GM23338 (cell line): ENCODE data around the gene ANKFY1. TPM values are rescaled to one million over a fixed set of nuclear protein-coding genes. Genes with fewer than 3 reads are reported as not detected.
A peak's percentile ranks its signal among the peaks of the same experiment; 100 is the strongest.

Source experiments
- ATAC-seq: fragments of 200-7000 bp; cut with Tn5 transposase; 3 replicates; pipeline ENCODE4 v1.9.1; 2020
- DNase-seq: peaks from one replicate; pipeline ENCODE4 v3.0.0-alpha.2; 2015; ENCODE audit warnings: low spot score
- H2AFZ ChIP-seq: fragments of 200-600 bp; sonication (generic); 2 replicates; pipeline ENCODE4 v1.8.0; 2016; ENCODE audit warnings: antibody characterized with exemption, mild to moderate bottlenecking, moderate library complexity
- H3F3A ChIP-seq: fragments of 200-600 bp; sonication (generic); replicated peaks from 2 replicates; pipeline ENCODE4 v1.8.0; 2017; ENCODE audit warnings: antibody characterized with exemption, mixed run types, low read depth
- H3K27ac ChIP-seq: fragments of 200-600 bp; sonication (generic); 2 replicates; pipeline ENCODE4 v1.6.1; 2016; ENCODE audit warnings: low read depth
- H3K27me3 ChIP-seq: fragments of 200-600 bp; sonication (generic); 2 replicates; pipeline ENCODE4 v1.8.0; 2016; ENCODE audit warnings: mild to moderate bottlenecking, mixed run types, moderate library complexity; ENCODE audit not compliant: insufficient read depth
- H3K36me3 ChIP-seq: fragments of 200-600 bp; sonication (generic); 2 replicates; pipeline ENCODE4 v1.8.0; 2016; ENCODE audit warnings: mild to moderate bottlenecking; ENCODE audit not compliant: insufficient read depth
- H3K4me1 ChIP-seq: fragments of 200-600 bp; sonication (generic); 2 replicates; pipeline ENCODE4 v1.8.0; 2016; ENCODE audit warnings: mild to moderate bottlenecking, moderate library complexity; ENCODE audit not compliant: insufficient read depth
- H3K4me2 ChIP-seq: fragments of 200-600 bp; sonication (generic); 2 replicates; pipeline ENCODE4 v1.7.1; 2017; ENCODE audit warnings: mixed run types
- H3K4me3 ChIP-seq: fragments of 200-600 bp; sonication (generic); 2 replicates; pipeline ENCODE4 v1.6.1; 2016; ENCODE audit warnings: mixed run types
- H3K79me2 ChIP-seq: fragments of 200-600 bp; sonication (generic); replicated peaks from 2 replicates; pipeline ENCODE4 v1.8.0; 2017; ENCODE audit warnings: mild to moderate bottlenecking; ENCODE audit not compliant: insufficient read depth
- H3K9me2 ChIP-seq: fragments of 200-600 bp; sonication (generic); 2 replicates; pipeline ENCODE4 v1.8.0; 2017; ENCODE audit not compliant: insufficient read depth
- H4K20me1 ChIP-seq: fragments of 200-600 bp; sonication (generic); replicated peaks from 2 replicates; pipeline ENCODE4 v1.8.0; 2017; ENCODE audit warnings: mild to moderate bottlenecking; ENCODE audit not compliant: insufficient read depth
- H3K27ac Mint-ChIP-seq: 2 replicates; pipeline ENCODE4 v1.8.0; 2020; ENCODE audit warnings: inconsistent platforms, mild to moderate bottlenecking, moderate library complexity, mixed read lengths
- H3K27me3 Mint-ChIP-seq: 3 replicates; pipeline ENCODE4 v1.8.0; 2022; ENCODE audit warnings: low read depth, mild to moderate bottlenecking, moderate library complexity, mixed read lengths, inconsistent platforms; ENCODE audit not compliant: insufficient read depth, poor library complexity
- H3K36me3 Mint-ChIP-seq: 3 replicates; pipeline ENCODE4 v1.8.0; 2021; ENCODE audit warnings: low read depth, mild to moderate bottlenecking, inconsistent platforms, moderate library complexity, mixed read lengths
- H3K4me1 Mint-ChIP-seq: 3 replicates; pipeline ENCODE4 v1.8.0; 2020; ENCODE audit warnings: mild to moderate bottlenecking, inconsistent platforms, mixed read lengths
- H3K4me3 Mint-ChIP-seq: 3 replicates; pipeline ENCODE4 v1.8.0; 2021; ENCODE audit warnings: moderate library complexity, mild to moderate bottlenecking, inconsistent platforms, mixed read lengths
- H3K9me3 Mint-ChIP-seq: 3 replicates; pipeline ENCODE4 v1.8.0; 2020; ENCODE audit warnings: moderate library complexity, mild to moderate bottlenecking, inconsistent platforms, mixed read lengths
- CREB1 ChIP-seq: fragments of 250-450 bp; sonication (Bioruptor Pico); IDR thresholded peaks from 2 replicates; pipeline ENCODE4 v1.5.0; 2020; ENCODE audit warnings: low read depth, mild to moderate bottlenecking, moderate library complexity
- CTCF ChIP-seq, 2 experiments: fragments of 200-600 bp in 1 of 2; sonication (generic) in 1 of 2; conservative IDR thresholded peaks; 2 replicates each; pipeline versions ENCODE4 v1.5.1 to v1.6.1; 2016 to 2017; ENCODE audit warnings: antibody characterized with exemption in 2 of 2, low read depth in 2 of 2, mild to moderate bottlenecking in 2 of 2, moderate library complexity in 1 of 2
- ETS1 ChIP-seq: IDR thresholded peaks from 2 replicates; pipeline ENCODE4 v1.6.1; 2016; ENCODE audit warnings: antibody characterized with exemption
- EZH2 ChIP-seq: fragments of 200-600 bp; sonication (generic); IDR thresholded peaks from one replicate; pipeline ENCODE4 v1.8.0; 2017; ENCODE audit warnings: antibody characterized with exemption, mild to moderate bottlenecking, low read depth; ENCODE audit not compliant: unreplicated experiment
- EZH2phosphoT487 ChIP-seq: fragments of 200-600 bp; sonication (generic); IDR thresholded peaks from one replicate; pipeline ENCODE4 v1.8.1; 2018; ENCODE audit warnings: antibody characterized with exemption; ENCODE audit not compliant: unreplicated experiment
- JUNB ChIP-seq: IDR thresholded peaks from one replicate; pipeline ENCODE4 v1.6.1; 2016; ENCODE audit warnings: antibody characterized with exemption; ENCODE audit not compliant: unreplicated experiment
- NANOG ChIP-seq: IDR thresholded peaks from 2 replicates; pipeline ENCODE4 v1.6.1; 2016; ENCODE audit warnings: antibody characterized with exemption, borderline replicate concordance
- POLR2AphosphoS5 ChIP-seq: IDR thresholded peaks from 2 replicates; pipeline ENCODE4 v1.6.1; 2016; ENCODE audit warnings: antibody characterized with exemption, low read depth
- REST ChIP-seq: IDR thresholded peaks from one replicate; pipeline ENCODE4 v1.6.1; 2018; ENCODE audit warnings: antibody characterized with exemption; ENCODE audit not compliant: unreplicated experiment
- STAT1 ChIP-seq: IDR thresholded peaks from one replicate; pipeline ENCODE4 v1.6.1; 2016; ENCODE audit warnings: antibody characterized with exemption; ENCODE audit not compliant: unreplicated experiment
- ZNF114 ChIP-seq: fragments of 250-450 bp; sonication (Bioruptor Pico); IDR thresholded peaks from 2 replicates; pipeline ENCODE4 v1.5.0; 2020; ENCODE audit warnings: mild to moderate bottlenecking, moderate library complexity
- ZNF331 ChIP-seq: fragments of 250-450 bp; sonication (Bioruptor Pico); IDR thresholded peaks from 2 replicates; pipeline ENCODE4 v1.5.0; 2020; ENCODE audit warnings: low read depth, mild to moderate bottlenecking, moderate library complexity
- polyA plus RNA-seq: library from polyadenylated mRNA; unstranded; fragments of >200 nt; fragmentation: Nextera tagmentation; extraction: Ambion mirVana; gene quantifications from 2 replicates; pipeline ENCODE4 v1.2.1, GENCODE V29; 2016
- total RNA-seq: library from RNA; depleted of rRNA; stranded (reverse); fragments of >200 nt; shearing (Covaris generic); gene quantifications from 2 replicates; pipeline ENCODE4 v1.2.3, GENCODE V29; 2014
- TF ChIP-seq, protein P1 (sequence below): fragments of 250-450 bp; sonication (Bioruptor Pico); IDR thresholded peaks from 2 replicates; pipeline ENCODE4 v1.5.0; 2020; ENCODE audit warnings: mild to moderate bottlenecking, moderate library complexity

The ANKFY1 gene
- total and polyA plus RNA-seq, 2 experiments from 2014 or later, result 12.9 to 44.4 TPM

DNA sequence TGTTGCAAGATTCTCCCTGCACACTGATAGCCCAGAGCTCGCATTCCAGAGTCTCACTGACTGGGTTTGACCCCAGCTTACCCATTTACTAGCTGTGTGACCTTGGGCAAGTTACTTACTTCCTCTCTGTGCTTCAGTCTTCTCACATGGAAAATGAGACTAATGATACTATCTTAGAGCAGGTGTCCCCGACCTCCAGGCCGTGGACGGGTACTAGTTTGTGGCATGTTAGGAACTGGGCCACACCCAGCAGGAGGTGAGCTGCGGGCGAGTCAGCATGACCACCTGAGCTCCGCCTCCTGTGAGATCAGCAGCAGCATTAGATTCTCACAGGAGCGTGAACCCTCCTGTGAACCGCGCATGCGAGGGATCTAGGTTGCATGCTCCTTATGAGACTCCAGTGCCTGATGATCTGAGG, 15.8 kb downstream of the ANKFY1 start:
- ATAC-seq (peak; percentile 79), DNase-seq (peak; percentile 38)
- H3K4me1 ChIP-seq, result peaks cover 28% of the 10 kb centered on the region
- TF ChIP-seq NANOG (no peak), JUNB (no peak), EZH2phosphoT487 (no peak), CTCF (conservative IDR thresholded peaks at IDR 0.05; ENCODE audit: low read depth in 2 of 2) (no peak), ZNF331 (CRISPR knock-in tag) (no peak), ZNF114 (CRISPR knock-in tag) (no peak), REST (no peak), ETS1 (no peak), POLR2AphosphoS5 (no peak), EZH2 (no peak), STAT1 (no peak), CREB1 (no peak)
- TF ChIP-seq, protein P1, sequence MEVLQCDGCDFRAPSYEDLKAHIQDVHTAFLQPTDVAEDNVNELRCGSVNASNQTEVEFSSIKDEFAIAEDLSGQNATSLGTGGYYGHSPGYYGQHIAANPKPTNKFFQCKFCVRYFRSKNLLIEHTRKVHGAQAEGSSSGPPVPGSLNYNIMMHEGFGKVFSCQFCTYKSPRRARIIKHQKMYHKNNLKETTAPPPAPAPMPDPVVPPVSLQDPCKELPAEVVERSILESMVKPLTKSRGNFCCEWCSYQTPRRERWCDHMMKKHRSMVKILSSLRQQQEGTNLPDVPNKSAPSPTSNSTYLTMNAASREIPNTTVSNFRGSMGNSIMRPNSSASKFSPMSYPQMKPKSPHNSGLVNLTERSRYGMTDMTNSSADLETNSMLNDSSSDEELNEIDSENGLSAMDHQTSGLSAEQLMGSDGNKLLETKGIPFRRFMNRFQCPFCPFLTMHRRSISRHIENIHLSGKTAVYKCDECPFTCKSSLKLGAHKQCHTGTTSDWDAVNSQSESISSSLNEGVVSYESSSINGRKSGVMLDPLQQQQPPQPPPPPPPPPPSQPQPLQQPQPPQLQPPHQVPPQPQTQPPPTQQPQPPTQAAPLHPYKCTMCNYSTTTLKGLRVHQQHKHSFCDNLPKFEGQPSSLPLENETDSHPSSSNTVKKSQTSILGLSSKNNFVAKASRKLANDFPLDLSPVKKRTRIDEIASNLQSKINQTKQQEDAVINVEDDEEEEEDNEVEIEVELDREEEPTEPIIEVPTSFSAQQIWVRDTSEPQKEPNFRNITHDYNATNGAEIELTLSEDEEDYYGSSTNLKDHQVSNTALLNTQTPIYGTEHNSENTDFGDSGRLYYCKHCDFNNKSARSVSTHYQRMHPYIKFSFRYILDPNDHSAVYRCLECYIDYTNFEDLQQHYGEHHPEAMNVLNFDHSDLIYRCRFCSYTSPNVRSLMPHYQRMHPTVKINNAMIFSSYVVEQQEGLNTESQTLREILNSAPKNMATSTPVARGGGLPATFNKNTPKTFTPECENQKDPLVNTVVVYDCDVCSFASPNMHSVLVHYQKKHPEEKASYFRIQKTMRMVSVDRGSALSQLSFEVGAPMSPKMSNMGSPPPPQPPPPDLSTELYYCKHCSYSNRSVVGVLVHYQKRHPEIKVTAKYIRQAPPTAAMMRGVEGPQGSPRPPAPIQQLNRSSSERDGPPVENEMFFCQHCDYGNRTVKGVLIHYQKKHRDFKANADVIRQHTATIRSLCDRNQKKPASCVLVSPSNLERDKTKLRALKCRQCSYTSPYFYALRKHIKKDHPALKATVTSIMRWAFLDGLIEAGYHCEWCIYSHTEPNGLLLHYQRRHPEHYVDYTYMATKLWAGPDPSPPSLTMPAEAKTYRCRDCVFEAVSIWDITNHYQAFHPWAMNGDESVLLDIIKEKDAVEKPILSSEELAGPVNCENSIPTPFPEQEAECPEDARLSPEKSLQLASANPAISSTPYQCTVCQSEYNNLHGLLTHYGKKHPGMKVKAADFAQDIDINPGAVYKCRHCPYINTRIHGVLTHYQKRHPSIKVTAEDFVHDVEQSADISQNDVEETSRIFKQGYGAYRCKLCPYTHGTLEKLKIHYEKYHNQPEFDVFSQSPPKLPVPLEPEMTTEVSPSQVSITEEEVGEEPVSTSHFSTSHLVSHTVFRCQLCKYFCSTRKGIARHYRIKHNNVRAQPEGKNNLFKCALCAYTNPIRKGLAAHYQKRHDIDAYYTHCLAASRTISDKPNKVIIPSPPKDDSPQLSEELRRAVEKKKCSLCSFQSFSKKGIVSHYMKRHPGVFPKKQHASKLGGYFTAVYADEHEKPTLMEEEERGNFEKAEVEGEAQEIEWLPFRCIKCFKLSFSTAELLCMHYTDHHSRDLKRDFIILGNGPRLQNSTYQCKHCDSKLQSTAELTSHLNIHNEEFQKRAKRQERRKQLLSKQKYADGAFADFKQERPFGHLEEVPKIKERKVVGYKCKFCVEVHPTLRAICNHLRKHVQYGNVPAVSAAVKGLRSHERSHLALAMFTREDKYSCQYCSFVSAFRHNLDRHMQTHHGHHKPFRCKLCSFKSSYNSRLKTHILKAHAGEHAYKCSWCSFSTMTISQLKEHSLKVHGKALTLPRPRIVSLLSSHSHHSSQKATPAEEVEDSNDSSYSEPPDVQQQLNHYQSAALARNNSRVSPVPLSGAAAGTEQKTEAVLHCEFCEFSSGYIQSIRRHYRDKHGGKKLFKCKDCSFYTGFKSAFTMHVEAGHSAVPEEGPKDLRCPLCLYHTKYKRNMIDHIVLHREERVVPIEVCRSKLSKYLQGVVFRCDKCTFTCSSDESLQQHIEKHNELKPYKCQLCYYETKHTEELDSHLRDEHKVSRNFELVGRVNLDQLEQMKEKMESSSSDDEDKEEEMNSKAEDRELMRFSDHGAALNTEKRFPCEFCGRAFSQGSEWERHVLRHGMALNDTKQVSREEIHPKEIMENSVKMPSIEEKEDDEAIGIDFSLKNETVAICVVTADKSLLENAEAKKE (CRISPR knock-in tag), result no peak
- no peaks in the 10 kb centered on the region for H3F3A ChIP-seq
- H3K4me1 Mint-ChIP-seq, result peaks cover 30% of the 10 kb centered on the region
- H3K4me2 ChIP-seq, result no peak overlapping the region
- H2AFZ ChIP-seq, result no peak overlapping the region
- no peaks in the 10 kb centered on the region for H3K27me3 Mint-ChIP-seq
- peak overlapping the region; percentile 86 for H3K27ac Mint-ChIP-seq
- peak overlapping the region; percentile 52; the same call in 1 of the 2 replicates for H3K27ac ChIP-seq
- H3K79me2 ChIP-seq, result peaks cover 99% of the 10 kb centered on the region
- no peaks in the 10 kb centered on the region; the same call in 2 of the 3 replicates for H3K36me3 Mint-ChIP-seq
- H3K9me2 ChIP-seq, result no peaks in the 10 kb centered on the region
- H3K27me3 ChIP-seq, result no peaks in the 10 kb centered on the region
- no peak overlapping the region for H3K4me3 ChIP-seq
- H3K9me3 Mint-ChIP-seq, result no peaks in the 10 kb centered on the region
- no peaks in the 10 kb centered on the region; the same call in 1 of the 2 replicates for H3K36me3 ChIP-seq
- H3K4me3 Mint-ChIP-seq, result no peak overlapping the region
- H4K20me1 ChIP-seq, result peaks cover 71% of the 10 kb centered on the region
